GM19193 (cell line): ENCODE results near the gene MFAP5.
A peak's percentile ranks its signal among the peaks of the same experiment; 100 is the strongest.

Experiments used
- POLR2A ChIP-seq: IDR thresholded peaks from 4 replicates; pipeline ENCODE4 v1.6.1; 2011; ENCODE audit not compliant: insufficient read depth, insufficient read length; ENCODE audit errors: extremely low read depth

Gene MFAP5

GRCh38 chr12:8609061-8609570, 53.5 kb downstream of the MFAP5 start:
- peak; percentile 56 for TF ChIP-seq POLR2A

GRCh38 chr12:8606890-8607289, 55.7 kb downstream of the MFAP5 start:
- TF ChIP-seq POLR2A = no peak

- no peak for TF ChIP-seq POLR2A
These were observed 57.6 kb downstream of the MFAP5 start for GRCh38 chr12:8605057-8605456.

- no peak for TF ChIP-seq POLR2A
These were observed 58.8 kb downstream of the MFAP5 start for GRCh38 chr12:8603856-8604255.

- TF ChIP-seq POLR2A = no peak
These were observed 59.3 kb downstream of the MFAP5 start for GRCh38 chr12:8603286-8603685.

- no peak for TF ChIP-seq POLR2A
These were observed 66.1 kb downstream of the MFAP5 start for GRCh38 chr12:8596561-8596960.
